Tibial nerve (tissue), 4 donors: ENCODE results near the gene CDH4. TPM values are rescaled to one million over a fixed set of nuclear protein-coding genes. Genes with fewer than 3 reads are reported as not detected.

Experiments
- DNase-seq, 2 donors: peaks; one replicate each; pipeline ENCODE4 v3.0.0-alpha.2; 2019; ENCODE audit warnings: low spot score in 2 of 2
- H3K27ac ChIP-seq, 4 donors: fragments of 200-600 bp; sonication (generic) in 3 of 4; one replicate each; pipeline ENCODE4 v1.5.1; 2017 to 2019; ENCODE audit warnings: mild to moderate bottlenecking in 1 of 4
- H3K27me3 ChIP-seq, 2 donors: fragments of 200-600 bp; sonication (generic) in 1 of 2; one replicate each; pipeline versions ENCODE4 v1.5.1 to v1.6.0; 2017 to 2019
- H3K36me3 ChIP-seq, 3 donors: fragments of 200-600 bp; sonication (generic); one replicate each; pipeline ENCODE4 v1.5.1; 2018 to 2019
- H3K4me1 ChIP-seq, 4 donors: fragments of 200-600 bp; sonication (generic) in 3 of 4; one replicate each; pipeline ENCODE4 v1.5.1; 2017 to 2019
- H3K4me3 ChIP-seq, 4 donors: fragments of 200-600 bp; sonication (generic) in 3 of 4; one replicate each; pipeline ENCODE4 v1.5.1; 2017 to 2019; ENCODE audit warnings: mild to moderate bottlenecking in 1 of 4, moderate library complexity in 1 of 4
- H3K9me3 ChIP-seq, 4 donors: fragments of 200-600 bp; sonication (generic) in 3 of 4; one replicate each; pipeline ENCODE4 v1.5.1; 2017 to 2019
- CTCF ChIP-seq, 5 experiments: fragments of 200-600 bp in 3 of 5; fragments of 450-650 bp in 2 of 5; sonication (generic) in 3 of 5; IDR thresholded peaks; one replicate each; pipeline ENCODE4 v1.5.1; 2016 to 2019; ENCODE audit warnings: antibody characterized with exemption in 5 of 5, mild to moderate bottlenecking in 3 of 5, moderate library complexity in 2 of 5
- EP300 ChIP-seq, 2 donors: sonication (generic); formaldehyde crosslinking; IDR thresholded peaks; one replicate each; pipeline ENCODE4 v1.6.1; 2017; ENCODE audit warnings: antibody characterized with exemption in 2 of 2, mild to moderate bottlenecking in 1 of 2
- POLR2A ChIP-seq, 2 donors: fragments of 450-650 bp; IDR thresholded peaks; one replicate each; pipeline ENCODE4 v1.6.1; 2017; ENCODE audit warnings: antibody characterized with exemption in 2 of 2, mild to moderate bottlenecking in 2 of 2, moderate library complexity in 2 of 2
- WGBS, 2 donors: methylation state at CpG; one replicate each; pipeline ENCODE4 v1.1.5; 2018; 5-methylcytosine and 5-hydroxymethylcytosine counted together
- total RNA-seq, 4 donors: library from RNA; depleted of rRNA; stranded (reverse); fragments of >200 nt; gene quantifications; one replicate each; pipeline ENCODE4 v1.1.0, GENCODE V29; 2016

Gene CDH4
- total RNA-seq, 4 donors from 2014 or later: 0.78 to 2.3 (median 1.0) TPM

- no peak overlapping the region for H3K27ac ChIP-seq
- TF ChIP-seq EP300 (IDR thresholded peaks at IDR 0.05): no peak
- WGBS, 2 donors: 76 to 90% methylated on average over 14 to 16 of the region's 16 CpGs
- no peaks in the 10 kb centered on the region for H3K36me3 ChIP-seq
- no peak for DNase-seq
- no peaks in the 10 kb centered on the region for H3K27me3 ChIP-seq
- H3K4me1 ChIP-seq: no peaks in the 10 kb centered on the region
- peaks cover 0 to 23% (median 0%) of the 10 kb centered on the region in 4 donors for H3K9me3 ChIP-seq
- H3K4me3 ChIP-seq: no peak overlapping the region
These were observed 165.3 kb downstream of the CDH4 start for GRCh38 chr20:61417221-61417941.

GRCh38 chr20:61419010-61419409, 166.9 kb downstream of the CDH4 start:
- TF ChIP-seq CTCF (IDR thresholded peaks at IDR 0.05): no peak
- TF ChIP-seq POLR2A (IDR thresholded peaks at IDR 0.05): no peak
- no peak for TF ChIP-seq EP300 (IDR thresholded peaks at IDR 0.05)
- peaks cover 0 to 13% (median 0%) of the 10 kb centered on the region in 4 donors for H3K9me3 ChIP-seq
- WGBS, 2 donors: 81 to 90% methylated on average over 14 of the region's 14 CpGs

GRCh38 chr20:61419501-61419900, 167.4 kb downstream of the CDH4 start:
- 68 to 81% methylated on average over 6 of the region's 6 CpGs for WGBS, 2 donors
- no peak overlapping the region for H3K27ac ChIP-seq
- H3K4me1 ChIP-seq: no peaks in the 10 kb centered on the region
- TF ChIP-seq CTCF (IDR thresholded peaks at IDR 0.05) (no peak), POLR2A (IDR thresholded peaks at IDR 0.05) (no peak), EP300 (IDR thresholded peaks at IDR 0.05) (no peak)
- peaks cover 0 to 9% (median 0%) of the 10 kb centered on the region in 4 donors for H3K9me3 ChIP-seq
- no peaks in the 10 kb centered on the region for H3K27me3 ChIP-seq
- no peak for DNase-seq
- no peaks in the 10 kb centered on the region for H3K36me3 ChIP-seq
- H3K4me3 ChIP-seq: no peak overlapping the region

More at GRCh38 chr20:61419010-61419409, 166.9 kb downstream of the CDH4 start:
- no peaks in the 10 kb centered on the region for H3K4me1 ChIP-seq
- no peak for DNase-seq
- no peaks in the 10 kb centered on the region for H3K27me3 ChIP-seq
- H3K36me3 ChIP-seq: no peaks in the 10 kb centered on the region
- H3K27ac ChIP-seq: no peak overlapping the region
- no peak overlapping the region for H3K4me3 ChIP-seq

- Histone ChIP-seq H3K9me3 (peaks cover 0 to 9% (median 0%) of the 10 kb centered on the region in 4 donors), H3K36me3 (no peaks in the 10 kb centered on the region), H3K27me3 (no peaks in the 10 kb centered on the region), H3K27ac (no peak overlapping the region), H3K4me1 (no peaks in the 10 kb centered on the region), H3K4me3 (no peak overlapping the region)
- WGBS, 2 donors: 77 to 100% methylated on average over 5 to 6 of the region's 6 CpGs
- no peak for TF ChIP-seq CTCF (IDR thresholded peaks at IDR 0.05)
- TF ChIP-seq EP300 (IDR thresholded peaks at IDR 0.05): no peak
- TF ChIP-seq POLR2A (IDR thresholded peaks at IDR 0.05): no peak
- no peak for DNase-seq
These were observed 168.0 kb downstream of the CDH4 start for GRCh38 chr20:61420056-61420455.

- H3K36me3 ChIP-seq: no peaks in the 10 kb centered on the region
- no peaks in the 10 kb centered on the region for H3K27me3 ChIP-seq
- H3K4me3 ChIP-seq: no peak overlapping the region
- 81 to 86% methylated on average over 7 of the region's 7 CpGs for WGBS, 2 donors
- no peak overlapping the region for H3K27ac ChIP-seq
- H3K4me1 ChIP-seq: no peaks in the 10 kb centered on the region
- no peak for DNase-seq
- peaks cover 0 to 9% (median 0%) of the 10 kb centered on the region in 4 donors for H3K9me3 ChIP-seq
- TF ChIP-seq CTCF (IDR thresholded peaks at IDR 0.05) (no peak), POLR2A (IDR thresholded peaks at IDR 0.05) (no peak), EP300 (IDR thresholded peaks at IDR 0.05) (no peak)
These were observed 168.7 kb downstream of the CDH4 start for GRCh38 chr20:61420781-61421180.
